Uterus (tissue), 4 donors: ENCODE data around the gene CASKIN1. TPM values are rescaled to one million over a fixed set of nuclear protein-coding genes. Genes with fewer than 3 reads are reported as not detected.

ENCODE experiments used
- DNase-seq, 2 donors: peaks; one replicate each; pipeline ENCODE4 v3.0.0-alpha.2; 2019 to 2020
- H3K27ac ChIP-seq, 2 donors: fragments of 200-600 bp; sonication (generic); 1 replicate in 1 of 2; 2 replicates in 1 of 2; pipeline ENCODE4 v1.5.1; 2016 to 2018
- H3K27me3 ChIP-seq, 2 donors: fragments of 200-600 bp; sonication (generic); one replicate each; pipeline ENCODE4 v1.5.1; 2018 to 2019; ENCODE audit warnings: control low read depth in 1 of 2
- H3K36me3 ChIP-seq, 2 donors: fragments of 200-600 bp; sonication (generic); one replicate each; pipeline ENCODE4 v1.5.1; 2019; ENCODE audit warnings: control low read depth in 1 of 2
- H3K4me1 ChIP-seq, 2 donors: fragments of 200-600 bp; sonication (generic); one replicate each; pipeline ENCODE4 v1.5.1; 2018 to 2019; ENCODE audit warnings: control low read depth in 1 of 2
- H3K4me3 ChIP-seq, 2 donors: fragments of 200-600 bp; sonication (generic); 1 replicate in 1 of 2; 2 replicates in 1 of 2; pipeline ENCODE4 v1.5.1; 2018 to 2019; ENCODE audit warnings: mild to moderate bottlenecking in 1 of 2
- H3K9me3 ChIP-seq, 2 donors: fragments of 200-600 bp; sonication (generic); one replicate each; pipeline ENCODE4 v1.5.1; 2019; ENCODE audit warnings: control low read depth in 1 of 2
- CTCF ChIP-seq, 4 experiments: fragments of 200-600 bp in 2 of 4; fragments of 450-650 bp in 2 of 4; sonication (generic) in 2 of 4; IDR thresholded peaks; one replicate each; pipeline ENCODE4 v1.5.1; 2016 to 2019; ENCODE audit warnings: antibody characterized with exemption in 4 of 4, mild to moderate bottlenecking in 2 of 4, moderate library complexity in 1 of 4
- POLR2A ChIP-seq, 2 donors: fragments of 450-650 bp; IDR thresholded peaks; one replicate each; pipeline ENCODE4 v1.6.1; 2016; ENCODE audit warnings: antibody characterized with exemption in 2 of 2, mild to moderate bottlenecking in 1 of 2, moderate library complexity in 1 of 2
- intact Hi-C: fragments of 100-400 bp; cut with DNase I; formaldehyde crosslinking; loops from one replicate; pipeline ENCODE4 v1.15.1; 2023; ENCODE audit warnings: low total_unique reads
- total RNA-seq, 4 donors: library from RNA; depleted of rRNA in 3 of 4; stranded (reverse); fragments of >200 nt in 3 of 4; gene quantifications; one replicate each; pipeline versions ENCODE4 v1.1.0 to v1.2.4, GENCODE V29; 2014 to 2023
- donor health status: DM: yes; HTN: yes; CAD: no.

The CASKIN1 gene
- total RNA-seq, 4 donors from 2014 or later: 0.40 to 2.7 TPM; not detected in 2

DNA sequence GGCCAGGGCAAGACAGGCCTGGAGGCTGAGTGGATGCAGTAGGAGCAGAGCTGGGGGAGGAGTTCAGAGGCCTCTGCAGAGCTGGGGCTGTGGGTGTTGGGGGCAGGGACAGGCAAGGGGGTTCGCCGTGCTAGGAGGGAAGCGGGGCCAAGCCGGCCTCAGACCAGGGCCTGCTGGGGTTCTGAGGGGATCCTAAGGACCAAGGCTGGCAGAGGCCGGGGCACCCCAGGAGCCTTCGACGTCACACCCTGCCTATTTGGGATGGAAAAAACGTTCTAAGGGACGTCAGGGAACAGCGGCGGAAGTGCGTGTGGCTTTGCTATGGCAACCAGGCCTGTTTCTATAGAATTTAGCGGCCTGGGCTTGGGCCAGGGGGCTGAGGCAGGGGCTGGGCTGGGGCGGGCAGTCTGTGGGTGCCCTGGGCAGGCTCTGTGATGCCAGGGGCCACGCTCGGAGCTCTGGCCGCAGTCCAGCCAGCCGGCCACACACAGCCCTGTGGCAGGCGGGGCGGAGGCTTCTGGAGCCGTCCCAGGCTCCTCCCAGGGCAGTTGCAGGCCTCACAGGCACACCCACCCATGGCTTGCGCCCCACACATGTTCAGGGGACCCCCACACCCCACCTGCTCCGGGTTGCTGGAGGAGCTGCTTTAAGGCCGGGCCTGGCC, 37.1 kb downstream of the CASKIN1 start:
- intact Hi-C loops: loop anchor here (10.0 kb wide), 2 partner anchors 55 kb away; partner anchors contain the start of genes BRICD5 and PGP
- TF ChIP-seq CTCF (IDR thresholded peaks at IDR 0.05) (no peak), POLR2A (IDR thresholded peaks at IDR 0.05) (peak in 1 of 2 donors; percentile 19)
- Histone ChIP-seq H3K4me1 (peaks cover 5 to 26% of the 10 kb centered on the region in 2 donors), H3K27ac (peak overlapping the region; percentile 65 to 74), H3K9me3 (no peaks in the 10 kb centered on the region), H3K4me3 (peak overlapping the region; percentile 24 to 31), H3K27me3 (no peaks in the 10 kb centered on the region), H3K36me3 (no peaks in the 10 kb centered on the region)
- peak; percentile 70 to 71 for DNase-seq

DNA sequence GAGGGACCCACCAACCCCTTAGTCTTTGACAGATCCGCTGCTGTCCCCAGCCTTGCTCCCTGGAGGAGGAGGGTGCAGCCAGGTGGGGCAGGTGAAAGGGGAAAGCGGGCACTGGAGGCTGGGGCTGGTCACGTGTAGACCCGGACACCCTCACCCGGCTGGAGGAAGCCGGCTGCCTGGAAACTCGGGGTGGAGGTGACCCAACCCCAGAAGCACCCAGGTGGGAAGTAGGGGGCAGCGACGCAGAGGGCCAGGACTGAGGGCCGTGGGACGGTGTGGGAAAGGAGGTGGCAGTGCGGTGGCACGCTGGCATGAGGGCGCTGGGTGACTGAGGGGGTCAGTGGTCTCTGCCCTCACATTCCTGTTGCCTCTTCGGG, 38.2 kb downstream of the CASKIN1 start:
- no peak for DNase-seq
- TF ChIP-seq CTCF (IDR thresholded peaks at IDR 0.05): no peak
- TF ChIP-seq POLR2A (IDR thresholded peaks at IDR 0.05): no peak
- Histone ChIP-seq H3K4me1 (peaks cover 5 to 32% of the 10 kb centered on the region in 2 donors), H3K27me3 (no peaks in the 10 kb centered on the region), H3K9me3 (no peaks in the 10 kb centered on the region), H3K4me3 (no peak overlapping the region), H3K27ac (peak overlapping the region; percentile 65 to 74), H3K36me3 (no peaks in the 10 kb centered on the region)
- intact Hi-C loops: loop anchor here (10.0 kb wide), 2 partner anchors 53 to 57 kb away; partner anchors contain the start of genes BRICD5 and PGP

DNA sequence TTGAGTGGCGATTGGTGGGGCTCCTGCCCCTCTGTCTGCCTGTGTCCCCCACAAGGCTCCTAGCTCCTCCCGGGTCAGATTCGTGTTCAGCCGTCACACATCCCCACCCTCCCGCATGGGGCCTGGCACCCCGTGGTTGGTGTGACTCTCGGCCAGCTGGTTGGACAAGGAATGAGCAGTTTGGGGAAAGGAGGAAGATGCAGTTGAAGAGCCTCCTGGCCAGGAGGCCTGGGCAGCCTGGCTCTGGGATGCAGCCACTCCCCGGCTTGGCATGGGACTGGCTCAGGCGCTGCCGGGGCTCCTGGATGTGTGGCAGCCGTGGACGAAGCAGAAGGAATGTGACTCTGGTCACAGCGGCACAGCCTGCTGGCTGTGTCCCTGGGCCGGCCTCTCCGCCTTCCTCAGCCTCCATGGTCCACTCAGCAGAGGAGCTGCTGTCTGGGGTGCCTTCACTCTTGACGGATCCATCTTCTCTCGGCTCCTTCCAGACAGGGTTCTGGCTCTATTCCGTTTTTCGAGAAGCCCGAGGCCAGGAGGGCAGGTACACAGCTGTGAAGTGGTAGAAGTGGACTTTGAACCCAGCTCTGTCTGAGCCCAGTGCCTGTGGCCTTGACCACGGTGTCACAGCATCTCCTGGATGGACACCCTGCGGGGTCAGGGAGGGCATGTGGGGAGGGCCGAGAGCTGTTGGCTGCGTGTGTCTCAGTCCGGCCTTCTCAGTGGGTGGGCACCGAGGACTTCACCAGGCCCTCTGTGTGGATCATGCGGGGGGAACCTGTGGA, 38.7 kb downstream of the CASKIN1 start:
- intact Hi-C loops: loop anchor here (10.0 kb wide), 2 partner anchors 53 to 57 kb away; partner anchors contain the start of genes BRICD5 and PGP
- no peak overlapping the region for H3K4me3 ChIP-seq
- no peaks in the 10 kb centered on the region for H3K9me3 ChIP-seq
- no peaks in the 10 kb centered on the region for H3K27me3 ChIP-seq
- H3K27ac ChIP-seq: no peak overlapping the region
- peaks cover 5 to 35% of the 10 kb centered on the region in 2 donors for H3K4me1 ChIP-seq
- TF ChIP-seq POLR2A (IDR thresholded peaks at IDR 0.05) (no peak), CTCF (IDR thresholded peaks at IDR 0.05) (no peak)
- no peaks in the 10 kb centered on the region for H3K36me3 ChIP-seq
- DNase-seq: no peak

DNA sequence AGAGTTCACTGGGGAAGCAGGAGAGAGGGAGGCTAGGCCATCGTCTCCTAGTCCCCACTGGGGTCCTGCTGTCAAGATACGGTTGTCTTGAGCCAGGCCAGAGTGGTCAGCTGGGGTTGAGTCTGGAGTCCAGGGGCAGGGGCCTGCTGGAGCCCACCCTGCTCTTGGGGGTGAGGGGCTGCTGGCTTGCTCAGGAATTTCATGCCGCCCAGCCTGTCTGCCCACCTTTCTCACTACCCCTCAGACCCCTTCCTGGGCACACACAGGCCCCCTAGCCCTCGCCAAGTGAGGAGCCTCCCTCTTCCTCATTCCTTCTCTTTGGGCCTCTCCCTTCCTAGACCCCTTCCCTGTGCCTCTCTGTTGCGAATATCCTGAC, 39.6 kb downstream of the CASKIN1 start:
- no peaks in the 10 kb centered on the region for H3K36me3 ChIP-seq
- peak overlapping the region in 1 of 2 donors; percentile 81 for H3K27ac ChIP-seq
- TF ChIP-seq POLR2A (IDR thresholded peaks at IDR 0.05) (no peak), CTCF (IDR thresholded peaks at IDR 0.05) (no peak)
- peak overlapping the region; percentile 56 to 92 for H3K4me3 ChIP-seq
- intact Hi-C loops: loop anchor here (10.0 kb wide), 2 partner anchors 52 to 58 kb away; partner anchors contain the start of genes BRICD5 and PGP
- H3K27me3 ChIP-seq: no peaks in the 10 kb centered on the region
- peaks cover 5 to 36% of the 10 kb centered on the region in 2 donors for H3K4me1 ChIP-seq
- DNase-seq: no peak
- H3K9me3 ChIP-seq: no peaks in the 10 kb centered on the region
